B cell (primary cell): ENCODE data around the gene TAS2R60. TPM values are rescaled to one million over a fixed set of nuclear protein-coding genes. Genes with fewer than 3 reads are reported as not detected.
"Not testable (repeated sequence)": the region's sequence is repeated elsewhere in the genome, so short reads cannot be mapped to it uniquely, and the experiment has no call there.

Experiments used
- ATAC-seq: fragments of 200-7000 bp; cut with Tn5 transposase; one replicate; pipeline ENCODE4 v1.10.0; 2021; ENCODE audit warnings: low read depth, mild to moderate bottlenecking, moderate number of reproducible peaks, moderate library complexity
- CTCF ChIA-PET: fragments of 350-600 bp; sonication (Branson Sonifier 250); formaldehyde crosslinking; loops from one replicate; lab custom pipeline; 2021; ENCODE audit warnings: antibody characterized with exemption, inconsistent platforms; lab: Charles Lee
- POLR2A ChIA-PET: fragments of 350-600 bp; sonication (Branson Sonifier 250); formaldehyde crosslinking; loops from one replicate; lab custom pipeline; 2021; ENCODE audit warnings: antibody characterized with exemption; lab: Charles Lee
- DNase-seq: peaks from one replicate; pipeline ENCODE4 v3.0.0; 2013
- H2AFZ ChIP-seq: 2 replicates; pipeline ENCODE4 v1.6.1; 2012; ENCODE audit warnings: mild to moderate bottlenecking, low read depth, low read length; ENCODE audit not compliant: insufficient read depth, poor library complexity, severe bottlenecking
- H3K27ac ChIP-seq, 2 donors: 1 replicate in 1 of 2; 2 replicates in 1 of 2; pipeline ENCODE4 v1.5.1; 2012 to 2013; ENCODE audit warnings: low read length in 2 of 2, mild to moderate bottlenecking in 2 of 2, moderate library complexity in 1 of 2
- H3K27me3 ChIP-seq, 4 experiments: fragments of 200-600 bp in 1 of 4; sonication (generic) in 1 of 4; replicated peaks in 1 of 4; 1 replicate in 2 of 4; 2 replicates in 2 of 4; pipeline versions ENCODE4 v1.6.1 to v1.7.0; 2013 to 2016; ENCODE audit warnings: low read length in 3 of 4, mild to moderate bottlenecking in 2 of 4, mixed read lengths in 1 of 4, moderate library complexity in 1 of 4; ENCODE audit not compliant: insufficient read depth in 4 of 4, control insufficient read depth in 3 of 4; ENCODE audit errors: control extremely low read depth in 1 of 4
- H3K36me3 ChIP-seq, 2 experiments: replicated peaks in 1 of 2; 1 replicate in 1 of 2; 2 replicates in 1 of 2; pipeline versions ENCODE4 v1.6.1 to v1.7.1; 2013; ENCODE audit warnings: low read length in 1 of 2; ENCODE audit not compliant: insufficient read depth in 2 of 2, control insufficient read depth in 1 of 2; ENCODE audit errors: control extremely low read depth in 1 of 2, extremely low read depth in 1 of 2
- H3K4me1 ChIP-seq, 2 donors: fragments of 200-600 bp in 1 of 2; sonication (generic) in 1 of 2; 1 replicate in 1 of 2; 2 replicates in 1 of 2; pipeline versions ENCODE4 v1.5.1 to v1.6.1; 2013 to 2017; ENCODE audit warnings: low read length in 2 of 2; ENCODE audit not compliant: control insufficient read depth in 2 of 2, insufficient read depth in 2 of 2
- H3K4me2 ChIP-seq: replicated peaks from 2 replicates; pipeline ENCODE3; 2012; ENCODE audit warnings: mild to moderate bottlenecking, low read depth, low read length; ENCODE audit not compliant: poor library complexity, severe bottlenecking
- H3K4me3 ChIP-seq, 5 experiments: fragments of 200-600 bp in 1 of 5; sonication (generic) in 1 of 5; 1 replicate in 3 of 5; 2 replicates in 2 of 5; pipeline versions ENCODE4 v1.5.1 to v1.7.0; 2011 to 2016; ENCODE audit warnings: low read length in 4 of 5, mild to moderate bottlenecking in 4 of 5, low read depth in 2 of 5, control low read depth in 1 of 5, moderate library complexity in 1 of 5; ENCODE audit not compliant: insufficient read depth in 1 of 5; ENCODE audit errors: control extremely low read depth in 1 of 5, extremely low read depth in 1 of 5
- H3K79me2 ChIP-seq: fragments of 200-600 bp; sonication (generic); one replicate; pipeline ENCODE4 v1.6.0; 2016; ENCODE audit warnings: low read length; ENCODE audit not compliant: control insufficient read depth, insufficient read depth
- H3K9ac ChIP-seq: fragments of 200-600 bp; sonication (generic); 2 replicates; pipeline ENCODE4 v1.6.1; 2017; ENCODE audit warnings: mild to moderate bottlenecking, low read length, moderate library complexity
- H3K9me3 ChIP-seq, 3 donors: one replicate each; pipeline versions ENCODE4 v1.6.1 to v1.7.1; 2013; ENCODE audit warnings: low read length in 2 of 3; ENCODE audit not compliant: control insufficient read depth in 2 of 3, insufficient read depth in 1 of 3; ENCODE audit errors: control extremely low read depth in 1 of 3
- H4K20me1 ChIP-seq: 2 replicates; pipeline ENCODE4 v1.6.0; 2012; ENCODE audit warnings: mild to moderate bottlenecking, low read length; ENCODE audit not compliant: insufficient read depth, control insufficient read depth, poor library complexity, severe bottlenecking
- H3K27ac Mint-ChIP-seq: one replicate; pipeline ENCODE4 v1.8.0; 2021; ENCODE audit warnings: mixed read lengths
- H3K27me3 Mint-ChIP-seq: one replicate; pipeline ENCODE4 v1.8.0; 2021; ENCODE audit warnings: mixed read lengths
- H3K4me1 Mint-ChIP-seq: one replicate; pipeline ENCODE4 v1.8.0; 2021; ENCODE audit warnings: mixed read lengths
- H3K4me3 Mint-ChIP-seq: one replicate; pipeline ENCODE4 v1.8.0; 2021; ENCODE audit warnings: mixed read lengths
- H3K9me3 Mint-ChIP-seq: one replicate; pipeline ENCODE4 v1.8.0; 2022; ENCODE audit warnings: mixed read lengths; ENCODE audit not compliant: insufficient read depth
- CTCF ChIP-seq: fragments of 200-600 bp; IDR thresholded peaks from one replicate; pipeline ENCODE4 v1.8.0; 2022; ENCODE audit warnings: antibody characterized with exemption, mild to moderate bottlenecking
- EZH2 ChIP-seq: IDR thresholded peaks from 2 replicates; pipeline ENCODE4 v1.6.1; 2012; ENCODE audit warnings: borderline replicate concordance, low read depth, mild to moderate bottlenecking, moderate library complexity, low read length; ENCODE audit not compliant: insufficient read depth, poor library complexity, severe bottlenecking
- WGBS: methylation state at CpG from one replicate; pipeline ENCODE4 v1.1.5; 2013; ENCODE audit warnings: missing lambda C conversion rate; ENCODE audit not compliant: insufficient coverage; 5-methylcytosine and 5-hydroxymethylcytosine counted together
- intact Hi-C: fragments of 100-400 bp; cut with micrococcal nuclease; formaldehyde crosslinking; loops from one replicate; pipeline ENCODE4 v1.10.0; 2022
- polyA plus RNA-seq: library from polyadenylated mRNA; depleted of rRNA; stranded (reverse); fragments of >200 nt; gene quantifications from 2 replicates; pipeline ENCODE4 v1.2.3, GENCODE V29; 2012
- total RNA-seq, 2 donors: library from RNA; stranded (reverse); fragments of 120-200 nt in 1 of 2; gene quantifications; 1 replicate in 1 of 2; 2 replicates in 1 of 2; pipeline versions ENCODE4 v1.2.3 to v1.2.4, GENCODE V29; 2013 to 2022

Gene TAS2R60
- total and polyA plus RNA-seq, 2 donors (not counting 1 experiment from before 2014, with no cell fraction given) = not detected

GRCh38 chr7:143401265-143401664, 42.0 kb upstream of the TAS2R60 start:
- H3K4me1 ChIP-seq = no peaks in the 10 kb centered on the region
- H3K27me3 Mint-ChIP-seq = no peaks in the 10 kb centered on the region
- intact Hi-C loops = no loop called here
- H3K4me1 Mint-ChIP-seq = no peaks in the 10 kb centered on the region
- no peaks in the 10 kb centered on the region for H3K9me3 Mint-ChIP-seq
- H3K79me2 ChIP-seq = no peaks in the 10 kb centered on the region
- ChIA-PET POLR2A (interaction anchor here (0.6 kb wide), 1 partner anchor 21 kb away, joined by 6 read pairs; no protein-coding TSS in a partner anchor), CTCF (interaction anchor here (1.0 to 2.0 kb wide), 2 partner anchors 16 to 161 kb away, joined by 4 to 5 read pairs; no protein-coding TSS in a partner anchor)
- no peak for TF ChIP-seq CTCF
- no peak for TF ChIP-seq EZH2
- over 99% methylated on average over 12 of the region's 12 CpGs for WGBS
- no peak overlapping the region for H3K27ac ChIP-seq
- H3K27ac Mint-ChIP-seq = no peak overlapping the region
- ATAC-seq (no peak), DNase-seq (no peak)
- H3K9me3 ChIP-seq = no peaks in the 10 kb centered on the region
- no peaks in the 10 kb centered on the region for H3K36me3 ChIP-seq
- no peak overlapping the region for H3K4me2 ChIP-seq
- H3K4me3 ChIP-seq = no peak overlapping the region
- no peak overlapping the region for H3K4me3 Mint-ChIP-seq
- no peaks in the 10 kb centered on the region for H4K20me1 ChIP-seq
- no peak overlapping the region for H3K9ac ChIP-seq
- no peaks in the 10 kb centered on the region for H3K27me3 ChIP-seq
- no peak overlapping the region for H2AFZ ChIP-seq

DNA sequence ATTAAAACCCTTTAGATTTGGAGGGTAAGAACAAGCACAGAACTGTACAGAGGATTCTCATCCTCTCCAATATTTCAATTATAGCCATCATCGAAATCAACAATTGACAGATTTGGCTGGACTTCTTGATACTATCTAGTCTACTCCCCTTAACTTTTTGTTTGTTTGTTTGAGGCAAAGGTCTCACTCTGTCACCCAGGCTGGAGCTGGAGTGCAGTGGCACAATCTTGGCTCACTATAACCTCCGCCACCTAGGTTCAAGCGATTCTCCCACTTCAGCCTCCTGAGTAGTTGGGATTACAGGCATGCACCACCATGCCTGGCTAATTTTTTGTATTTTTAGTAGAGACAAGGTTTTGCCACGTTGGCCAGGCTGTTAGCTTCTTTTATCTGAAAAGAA, 41.0 kb upstream of the TAS2R60 start:
- H3K27me3 Mint-ChIP-seq, H3K36me3 ChIP-seq, H3K4me2 ChIP-seq, H3K4me3 ChIP-seq, H3K9me3 ChIP-seq, H3K4me1 Mint-ChIP-seq, intact Hi-C loops, H3K27me3 ChIP-seq, H4K20me1 ChIP-seq, H3K4me1 ChIP-seq, DNase-seq, ATAC-seq, H3K79me2 ChIP-seq, H3K27ac Mint-ChIP-seq, H3K9me3 Mint-ChIP-seq, POLR2A ChIA-PET, H3K9ac ChIP-seq, H3K27ac ChIP-seq, H3K4me3 Mint-ChIP-seq, H2AFZ ChIP-seq: not testable (repeated sequence)
- CTCF ChIA-PET = interaction anchor here (1.0 to 2.0 kb wide), 3 partner anchors 14 to 162 kb away, joined by 4 to 5 read pairs (median 4); no protein-coding TSS in a partner anchor
- no CpG with 5 or more reads among the region's 4 CpGs for WGBS
